H9 (cell line): Measurements from ENCODE around the gene LRRC31. TPM values are rescaled to one million over a fixed set of nuclear protein-coding genes. Genes with fewer than 3 reads are reported as not detected.

ENCODE experiments used
- DNase-seq: peaks from one replicate; pipeline ENCODE4 v3.0.0-alpha.2; 2017
- H2AFZ ChIP-seq: one replicate; pipeline ENCODE4 v1.6.1; 2013; ENCODE audit warnings: mild to moderate bottlenecking, low read length, control low read depth, moderate library complexity
- H2AK5ac ChIP-seq: 2 replicates; pipeline ENCODE4 v1.6.1; 2013; ENCODE audit warnings: low read length, control low read depth, mixed read lengths; ENCODE audit not compliant: insufficient read length
- H2BK120ac ChIP-seq: one replicate; pipeline ENCODE4 v1.6.1; 2013; ENCODE audit warnings: low read depth, mild to moderate bottlenecking, low read length, control low read depth, inconsistent platforms; ENCODE audit not compliant: poor library complexity, severe bottlenecking
- H2BK12ac ChIP-seq: 2 replicates; pipeline ENCODE4 v1.6.1; 2013; ENCODE audit warnings: low read length, control low read depth, mixed read lengths, low read depth; ENCODE audit not compliant: insufficient read length
- H2BK15ac ChIP-seq: 2 replicates; pipeline ENCODE4 v1.6.1; 2013; ENCODE audit warnings: low read depth, low read length, control low read depth
- H2BK20ac ChIP-seq: one replicate; pipeline ENCODE4 v1.6.1; 2013; ENCODE audit warnings: low read depth, mild to moderate bottlenecking, low read length, control low read depth, inconsistent platforms; ENCODE audit not compliant: poor library complexity, severe bottlenecking
- H2BK5ac ChIP-seq: 2 replicates; pipeline ENCODE4 v1.6.1; 2013; ENCODE audit warnings: low read length, control low read depth, mixed read lengths; ENCODE audit not compliant: insufficient read length
- H3K14ac ChIP-seq: 2 replicates; pipeline ENCODE4 v1.6.1; 2013; ENCODE audit warnings: low read length, control low read depth; ENCODE audit not compliant: insufficient read depth
- H3K18ac ChIP-seq: 2 replicates; pipeline ENCODE4 v1.6.1; 2013; ENCODE audit warnings: low read depth, mild to moderate bottlenecking, mixed read lengths, low read length, control low read depth; ENCODE audit not compliant: insufficient read length
- H3K23ac ChIP-seq: 2 replicates; pipeline ENCODE4 v1.6.1; 2013; ENCODE audit warnings: low read length, control low read depth, mixed read lengths, low read depth; ENCODE audit not compliant: insufficient read length
- H3K23me2 ChIP-seq: 2 replicates; pipeline ENCODE4 v1.6.1; 2013; ENCODE audit warnings: low read depth, mild to moderate bottlenecking, mixed read lengths, low read length, control low read depth; ENCODE audit not compliant: insufficient read length, poor library complexity, severe bottlenecking
- H3K27ac ChIP-seq: 2 replicates; pipeline ENCODE4 v1.5.1; 2013; ENCODE audit warnings: low read length, control low read depth, mixed read lengths, low read depth; ENCODE audit not compliant: insufficient read length
- H3K27me3 ChIP-seq: 2 replicates; pipeline ENCODE4 v1.6.1; 2013; ENCODE audit warnings: low read length, control low read depth, inconsistent platforms; ENCODE audit not compliant: insufficient read depth
- H3K4ac ChIP-seq: 2 replicates; pipeline ENCODE4 v1.6.1; 2013; ENCODE audit warnings: low read depth, mild to moderate bottlenecking, control low read depth, inconsistent platforms, low read length, moderate library complexity
- H3K4me1 ChIP-seq: 2 replicates; pipeline ENCODE4 v1.6.1; 2013; ENCODE audit warnings: low read length, control low read depth, inconsistent platforms; ENCODE audit not compliant: insufficient read depth
- H3K4me2 ChIP-seq: 2 replicates; pipeline ENCODE4 v1.6.1; 2013; ENCODE audit warnings: low read length, control low read depth, mixed read lengths; ENCODE audit not compliant: insufficient read length, insufficient read depth
- H3K56ac ChIP-seq: 2 replicates; pipeline ENCODE4 v1.6.1; 2013; ENCODE audit warnings: low read depth, mild to moderate bottlenecking, mixed read lengths, low read length, control low read depth; ENCODE audit not compliant: insufficient read length
- H3K79me1 ChIP-seq: 2 replicates; pipeline ENCODE4 v1.6.1; 2013; ENCODE audit warnings: low read depth, mild to moderate bottlenecking, moderate library complexity, low read length, control low read depth, inconsistent platforms; ENCODE audit not compliant: insufficient read depth, poor library complexity, severe bottlenecking
- H3K79me2 ChIP-seq: 2 replicates; pipeline ENCODE4 v1.6.1; 2013; ENCODE audit warnings: low read length, control low read depth, inconsistent platforms; ENCODE audit not compliant: insufficient read depth
- H3K9ac ChIP-seq: 2 replicates; pipeline ENCODE4 v1.6.1; 2013; ENCODE audit warnings: low read length, control low read depth, mixed read lengths; ENCODE audit not compliant: insufficient read length; ENCODE audit errors: extremely low read depth
- H3K9me3 ChIP-seq: one replicate; pipeline ENCODE4 v1.6.1; 2013; ENCODE audit warnings: low read depth, low read length, inconsistent platforms; ENCODE audit not compliant: control insufficient read depth
- H3T11ph ChIP-seq: one replicate; pipeline ENCODE4 v1.6.1; 2013; ENCODE audit warnings: mild to moderate bottlenecking, low read length, control low read depth, inconsistent platforms
- H4K20me1 ChIP-seq: one replicate; pipeline ENCODE4 v1.6.1; 2013; ENCODE audit not compliant: control insufficient read depth, insufficient read length, insufficient read depth
- H4K5ac ChIP-seq: 2 replicates; pipeline ENCODE4 v1.6.1; 2013; ENCODE audit warnings: low read depth, mild to moderate bottlenecking, mixed read lengths, low read length, control low read depth; ENCODE audit not compliant: insufficient read length
- H4K8ac ChIP-seq: replicated peaks from 2 replicates; pipeline ENCODE4 v1.6.1; 2013; ENCODE audit warnings: low read length, control low read depth, mixed read lengths, low read depth; ENCODE audit not compliant: insufficient read length
- H4K91ac ChIP-seq: 2 replicates; pipeline ENCODE4 v1.6.1; 2013; ENCODE audit warnings: low read depth, mild to moderate bottlenecking, moderate library complexity, mixed read lengths, low read length, control low read depth; ENCODE audit not compliant: insufficient read length
- H3K27ac Mint-ChIP-seq, 3 experiments: 2 replicates in 2 of 3; 3 replicates in 1 of 3; pipeline ENCODE4 v1.8.0; 2020 to 2021; ENCODE audit warnings: mixed read lengths in 3 of 3, mild to moderate bottlenecking in 1 of 3, moderate library complexity in 1 of 3
- H3K27me3 Mint-ChIP-seq: 2 replicates; pipeline ENCODE4 v1.8.0; 2021; ENCODE audit warnings: low read depth, mild to moderate bottlenecking, moderate library complexity, mixed read lengths
- H3K36me3 Mint-ChIP-seq, 3 experiments: 2 replicates in 2 of 3; 3 replicates in 1 of 3; pipeline ENCODE4 v1.8.0; 2020 to 2021; ENCODE audit warnings: low read depth in 3 of 3, mixed read lengths in 3 of 3; ENCODE audit not compliant: insufficient read depth in 1 of 3
- H3K4me1 Mint-ChIP-seq, 2 experiments: 2 replicates each; pipeline ENCODE4 v1.8.0; 2020; ENCODE audit warnings: mixed read lengths in 2 of 2
- H3K4me3 Mint-ChIP-seq, 2 experiments: 2 replicates in 1 of 2; 3 replicates in 1 of 2; pipeline ENCODE4 v1.8.0; 2020 to 2021; ENCODE audit warnings: mild to moderate bottlenecking in 2 of 2, mixed read lengths in 2 of 2, moderate library complexity in 1 of 2
- H3K9me3 Mint-ChIP-seq, 2 experiments: 2 replicates in 1 of 2; 3 replicates in 1 of 2; pipeline ENCODE4 v1.8.0; 2020; ENCODE audit warnings: mild to moderate bottlenecking in 2 of 2, mixed read lengths in 2 of 2, moderate library complexity in 1 of 2
- CTCF ChIP-seq: fragments of 200-600 bp; sonication (generic); conservative IDR thresholded peaks from 3 replicates; pipeline ENCODE4 v1.8.0; 2021; ENCODE audit warnings: antibody characterized with exemption, mild to moderate bottlenecking
- WGBS: extraction: QIAGEN DNeasy Blood & Tissue Kit; methylation state at CpG from one replicate; pipeline ENCODE4 v1.1.7; 2013; ENCODE audit warnings: missing lambda C conversion rate, low lambda C conversion rate, mixed read lengths; ENCODE audit not compliant: insufficient read length; ENCODE audit errors: extremely low coverage; 5-methylcytosine and 5-hydroxymethylcytosine counted together
- total RNA-seq: library from RNA; stranded (reverse); gene quantifications from 2 replicates; pipeline ENCODE4 v1.2.1, GENCODE V29; 2021

LRRC31 gene
- total RNA-seq, 1 experiment from 2014 or later = not detected

- H3K23me2 ChIP-seq = no peaks in the 10 kb centered on the region
- H3K27ac Mint-ChIP-seq = peak overlapping the region; percentile 25 to 65 (median 38); a peak in 5 of 7 replicates
- no peak overlapping the region for H3K27ac ChIP-seq
Measured at GRCh38 chr3:169836942-169837275, 32.8 kb downstream of the LRRC31 start.

More at GRCh38 chr3:169836942-169837275, 32.8 kb downstream of the LRRC31 start:
- Histone ChIP-seq H3K79me2 (no peaks in the 10 kb centered on the region), H4K20me1 (no peaks in the 10 kb centered on the region), H3K9ac (no peak overlapping the region), H3T11ph (no peak overlapping the region), H2BK12ac (no peak overlapping the region), H4K8ac (no peak overlapping the region), H2BK120ac (no peak overlapping the region), H3K18ac (no peak overlapping the region), H2AK5ac (no peak overlapping the region), H4K91ac (no peak overlapping the region), H2AFZ (no peak overlapping the region), H3K27me3 (no peaks in the 10 kb centered on the region), H4K5ac (no peak overlapping the region), H3K4me1 (no peaks in the 10 kb centered on the region), H2BK15ac (no peak overlapping the region), H3K23ac (no peak overlapping the region), H3K4ac (no peak overlapping the region), H3K56ac (no peak overlapping the region), H2BK20ac (no peak overlapping the region), H3K4me2 (no peak overlapping the region), H3K9me3 (no peaks in the 10 kb centered on the region), H2BK5ac (no peak overlapping the region), H3K79me1 (no peaks in the 10 kb centered on the region), H3K14ac (no peak overlapping the region)
- no peaks in the 10 kb centered on the region for H3K36me3 Mint-ChIP-seq
- H3K4me3 Mint-ChIP-seq = no peak overlapping the region
- H3K4me1 Mint-ChIP-seq = peaks cover 7 to 11% of the 10 kb centered on the region in 2 experiments
- TF ChIP-seq CTCF = no peak
- H3K27me3 Mint-ChIP-seq = no peaks in the 10 kb centered on the region
- no peak for DNase-seq
- no CpG with 5 or more reads among the region's 3 CpGs for WGBS
- no peaks in the 10 kb centered on the region for H3K9me3 Mint-ChIP-seq
